Anterior cingulate cortex (tissue), 58 donors: ENCODE results near the gene QKI.
"Not testable (repeated sequence)": the region's sequence is repeated elsewhere in the genome, so short reads cannot be mapped to it uniquely, and the experiment has no call there.

Source experiments
- DNase-seq, 58 donors: peaks; one replicate each; lab custom pipeline; 2025; lab: John Stamatoyannopoulos, UW

QKI gene

GRCh38 chr6:163474581-163474980 lies 60.1 kb downstream of the QKI start:
- no peak for DNase-seq

- not testable (repeated sequence) for DNase-seq
Observed at GRCh38 chr6:163476946-163477345, 62.4 kb downstream of the QKI start.

- DNase-seq: no peak
Observed at GRCh38 chr6:163483107-163483506, 68.6 kb downstream of the QKI start.

- no peak for DNase-seq
Observed at GRCh38 chr6:163485388-163485851, 70.9 kb downstream of the QKI start.

GRCh38 chr6:163486821-163487220 lies 72.3 kb downstream of the QKI start:
- DNase-seq: no peak

- no peak for DNase-seq
Observed at GRCh38 chr6:163487606-163488005, 73.1 kb downstream of the QKI start.

GRCh38 chr6:163489584-163489983 lies 75.1 kb downstream of the QKI start:
- no peak for DNase-seq

- peak in 19 of 58 donors; percentile 4 to 40 (median 16) for DNase-seq
Observed at GRCh38 chr6:163490826-163491577, 76.5 kb downstream of the QKI start.

- DNase-seq: no peak
Observed at GRCh38 chr6:163491737-163492300, 77.3 kb downstream of the QKI start.

- DNase-seq: no peak
Observed at GRCh38 chr6:163494279-163494727, 79.8 kb downstream of the QKI start.

GRCh38 chr6:163496205-163496604 lies 81.7 kb downstream of the QKI start:
- no peak for DNase-seq

- DNase-seq: no peak
Observed at GRCh38 chr6:163500105-163500504, 85.6 kb downstream of the QKI start.

GRCh38 chr6:163501026-163501425 lies 86.5 kb downstream of the QKI start:
- no peak for DNase-seq

- DNase-seq: no peak
Observed at GRCh38 chr6:163501439-163501838, 86.9 kb downstream of the QKI start.

GRCh38 chr6:163504984-163505640 lies 90.6 kb downstream of the QKI start:
- no peak for DNase-seq

- no peak for DNase-seq
Observed at GRCh38 chr6:163507965-163508364, 93.4 kb downstream of the QKI start.

- no peak for DNase-seq
Observed at GRCh38 chr6:163513003-163513402, 98.5 kb downstream of the QKI start.

- no peak for DNase-seq
Observed at GRCh38 chr6:163513570-163514166, 99.2 kb downstream of the QKI start.

- no peak for DNase-seq
Observed at GRCh38 chr6:163516908-163517307, 102.4 kb downstream of the QKI start.

GRCh38 chr6:163520956-163521355 lies 106.4 kb downstream of the QKI start:
- DNase-seq: no peak

GRCh38 chr6:163522033-163522432 lies 107.5 kb downstream of the QKI start:
- DNase-seq: no peak
